GM12873 (cell line): ENCODE data around the gene PTDSS2.

Experiments
- CTCF ChIP-seq: IDR thresholded peaks from 2 replicates; pipeline ENCODE4 v1.5.1; 2012; ENCODE audit warnings: low read depth, mild to moderate bottlenecking, moderate library complexity, low read length, control low read depth; ENCODE audit not compliant: insufficient read depth; ENCODE audit errors: missing control alignments

The PTDSS2 gene

GRCh38 chr11:413120-414081 is 36.7 kb upstream of the PTDSS2 start:
- TF ChIP-seq CTCF, result no peak

GRCh38 chr11:414318-414857 is 35.7 kb upstream of the PTDSS2 start:
- TF ChIP-seq CTCF, result no peak

GRCh38 chr11:415640-416041 is 34.4 kb upstream of the PTDSS2 start:
- TF ChIP-seq CTCF, result peak; percentile 9

- TF ChIP-seq CTCF, result no peak
These were observed 33.9 kb upstream of the PTDSS2 start for GRCh38 chr11:416051-416756.

- no peak for TF ChIP-seq CTCF
These were observed 33.1 kb upstream of the PTDSS2 start for GRCh38 chr11:416757-417621.

- TF ChIP-seq CTCF, result no peak
These were observed 32.3 kb upstream of the PTDSS2 start for GRCh38 chr11:417652-418342.
